Cardiac septum (tissue), 1 donor: ENCODE results near the gene NRP2. TPM values are rescaled to one million over a fixed set of nuclear protein-coding genes. Genes with fewer than 3 reads are reported as not detected.

Experiments used
- DNase-seq: peaks from one replicate; pipeline ENCODE4 v3.0.0-alpha.2; 2020; ENCODE audit warnings: low spot score
- intact Hi-C: fragments of 100-400 bp; cut with DNase I; formaldehyde crosslinking; loops from one replicate; pipeline ENCODE4 v1.14.0; 2022
- total RNA-seq: library from RNA; stranded (reverse); fragmentation: NEBNext Ultra II Directional; extraction: Animal tissue kit (Norgen Biotek cat#: 25700); gene quantifications from one replicate; pipeline ENCODE4 v1.2.1, GENCODE V29; 2021
- donor health status: DM: no; HTN: no; CAD: no.

The NRP2 gene
- total RNA-seq, 1 donor from 2014 or later, result 11.7 TPM

DNA sequence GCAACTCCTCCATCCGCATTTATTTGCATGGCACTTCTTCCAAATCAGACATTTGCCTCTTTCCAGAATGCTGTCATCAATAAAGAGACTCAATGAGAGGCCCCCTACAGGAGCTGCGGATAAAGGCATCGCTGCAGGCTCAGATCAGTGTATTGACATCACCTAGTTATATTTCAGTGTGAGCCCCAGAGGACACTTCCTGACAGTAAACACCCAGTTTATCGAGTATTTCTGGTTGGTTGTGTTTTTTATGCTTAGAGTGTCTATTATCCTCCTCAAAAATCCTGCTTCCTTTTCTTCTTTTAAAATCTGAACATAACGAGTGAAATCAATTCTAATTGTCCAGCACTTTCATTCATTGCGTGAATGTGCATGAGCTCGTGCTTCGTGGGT lies 38.8 kb downstream of the NRP2 start:
- DNase-seq, result no peak
- intact Hi-C loops, result no loop called here

DNA sequence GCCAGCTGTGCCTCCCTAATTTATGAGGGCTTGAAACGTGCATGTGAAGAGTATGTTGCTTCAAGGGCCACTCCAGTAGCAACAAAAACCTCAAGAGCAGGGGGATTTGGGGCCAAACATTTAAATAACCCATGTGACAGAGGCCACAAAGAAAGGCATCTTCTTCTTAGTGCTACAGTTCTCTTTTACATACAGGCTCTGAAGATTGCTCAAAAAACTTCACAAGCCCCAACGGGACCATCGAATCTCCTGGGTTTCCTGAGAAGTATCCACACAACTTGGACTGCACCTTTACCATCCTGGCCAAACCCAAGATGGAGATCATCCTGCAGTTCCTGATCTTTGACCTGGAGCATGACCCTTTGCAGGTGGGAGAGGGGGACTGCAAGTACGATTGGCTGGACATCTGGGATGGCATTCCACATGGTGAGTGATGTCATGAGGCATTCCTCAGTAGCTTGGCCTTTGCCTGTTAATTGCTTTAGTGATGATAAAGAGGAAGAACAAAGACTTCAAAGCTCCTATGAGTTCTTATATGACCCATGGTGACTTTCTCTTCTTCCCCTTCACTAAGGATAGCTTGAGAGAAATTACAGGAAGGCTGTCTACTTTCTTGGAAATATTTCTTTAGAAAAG lies 40.1 kb downstream of the NRP2 start:
- intact Hi-C loops, result no loop called here

DNA sequence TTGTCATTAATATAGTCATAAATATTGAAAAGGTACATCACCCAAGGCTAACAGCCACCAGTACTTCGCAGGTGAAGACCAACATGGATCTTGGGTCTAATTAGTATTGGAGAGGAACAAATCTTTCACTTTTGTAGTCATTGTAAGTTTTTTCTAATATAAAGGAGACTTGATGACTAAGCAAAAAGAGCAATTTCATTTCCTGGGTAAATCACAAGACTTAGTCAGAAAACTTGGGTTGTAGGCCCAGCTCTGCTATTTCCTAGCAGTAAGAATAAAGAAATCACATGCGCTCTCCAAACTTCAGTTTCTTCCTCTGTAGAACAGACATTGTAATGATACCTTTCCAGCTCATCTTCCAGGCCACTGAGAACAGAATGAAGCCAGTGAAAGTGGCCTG lies 40.9 kb downstream of the NRP2 start:
- DNase-seq, result no peak
- intact Hi-C loops, result no loop called here

More for the DNA sequence above, 40.1 kb downstream of the NRP2 start:
- DNase-seq, result no peak

DNA sequence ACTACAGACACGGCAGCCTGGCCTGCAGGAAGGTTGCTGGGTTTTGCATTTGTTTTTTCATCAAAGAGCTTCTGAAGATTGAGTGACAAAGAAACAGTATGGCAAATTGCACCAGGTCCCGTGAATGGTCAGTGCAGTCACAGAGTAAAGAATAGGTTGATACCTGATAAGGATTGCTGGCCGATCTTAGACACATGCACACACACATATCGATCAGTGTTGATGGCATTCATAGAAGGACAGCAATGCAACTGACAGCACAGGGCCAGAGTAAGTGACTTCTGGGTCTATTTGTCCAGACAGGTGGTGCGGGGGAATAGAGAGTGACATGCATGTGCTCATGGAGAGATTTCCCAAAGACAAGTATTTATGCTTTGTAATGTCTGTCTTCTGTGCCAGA lies 42.8 kb downstream of the NRP2 start:
- intact Hi-C loops, result no loop called here
- no peak for DNase-seq

DNA sequence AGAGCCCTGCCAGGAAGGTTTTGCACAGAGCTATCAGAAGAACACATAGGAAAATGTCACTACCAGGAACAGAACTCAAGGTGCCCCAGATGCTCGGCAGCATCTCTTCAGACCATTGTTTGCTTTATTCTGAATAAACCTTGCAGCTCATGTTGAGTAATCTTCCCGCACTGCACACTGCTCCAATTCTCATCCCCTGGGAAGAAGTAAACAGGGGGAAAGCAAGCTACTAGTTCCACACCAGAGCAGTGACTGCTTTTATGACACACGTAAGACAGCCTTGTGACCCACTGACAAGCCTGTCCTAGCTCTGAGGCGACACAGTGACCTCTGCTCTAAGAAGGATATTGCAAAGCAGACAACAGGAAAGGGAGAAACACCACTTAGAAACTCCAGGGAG lies 44.2 kb downstream of the NRP2 start:
- intact Hi-C loops, result no loop called here
- DNase-seq, result no peak

DNA sequence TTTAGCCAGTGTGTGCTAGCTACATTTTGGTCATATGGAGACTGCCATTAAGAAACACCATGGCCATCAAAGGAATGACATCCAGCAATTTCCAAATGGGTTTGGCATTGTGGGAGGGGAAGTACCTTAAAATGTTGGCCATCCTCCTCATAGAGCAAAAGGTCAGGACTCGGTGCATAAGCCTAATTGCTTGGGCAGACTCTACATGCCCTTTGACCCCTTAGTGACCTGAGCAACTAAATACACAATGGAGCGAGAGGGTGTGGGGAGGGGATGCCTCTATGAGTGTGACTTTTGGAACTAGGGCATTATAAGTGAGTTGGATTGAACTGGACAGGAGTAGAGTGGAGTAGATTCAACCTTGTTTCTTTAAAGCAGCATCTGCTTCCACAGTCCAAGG lies 44.9 kb downstream of the NRP2 start:
- DNase-seq, result no peak

DNA sequence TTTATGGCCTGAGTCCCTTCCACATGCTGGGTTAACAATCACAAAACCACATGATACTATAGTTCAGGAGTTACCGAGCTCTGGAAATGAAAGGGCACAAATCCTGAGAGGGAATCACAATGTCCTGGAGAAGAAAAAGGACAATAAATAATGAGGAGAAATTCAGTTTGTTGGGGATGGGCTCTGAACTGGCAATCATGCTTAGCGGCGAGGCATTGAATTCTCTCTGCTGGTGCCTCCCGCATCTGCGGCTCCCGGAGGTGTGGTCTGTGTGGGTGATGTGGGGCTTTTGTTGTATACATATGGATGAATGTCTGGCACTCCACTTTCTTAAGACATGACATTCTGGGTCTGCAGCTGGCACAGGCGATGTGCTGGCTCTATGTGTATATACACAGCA lies 46.1 kb downstream of the NRP2 start:
- intact Hi-C loops, result no loop called here
- DNase-seq, result no peak

More for the DNA sequence above, 44.9 kb downstream of the NRP2 start:
- intact Hi-C loops, result no loop called here

DNA sequence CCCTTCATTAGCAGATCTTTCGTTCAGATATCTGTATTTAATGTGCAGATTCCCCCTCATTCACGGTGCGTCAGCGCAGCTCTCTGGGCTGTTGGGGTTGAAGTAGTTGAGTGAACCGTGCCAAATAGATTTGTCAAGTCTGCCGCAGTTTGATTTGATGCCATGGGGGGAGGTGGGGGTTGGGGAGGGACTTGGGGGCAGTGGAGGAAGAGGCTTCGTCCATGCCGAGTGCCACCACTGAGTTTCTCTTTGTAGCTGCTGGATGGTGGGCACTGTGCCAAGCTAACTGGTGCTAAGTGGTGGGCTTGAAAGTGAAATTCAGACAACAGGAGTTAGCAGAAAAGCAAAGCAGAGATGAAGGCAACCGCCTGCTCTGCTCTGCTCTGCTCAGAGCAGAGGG lies 47.9 kb downstream of the NRP2 start:
- no peak for DNase-seq
- intact Hi-C loops, result no loop called here

DNA sequence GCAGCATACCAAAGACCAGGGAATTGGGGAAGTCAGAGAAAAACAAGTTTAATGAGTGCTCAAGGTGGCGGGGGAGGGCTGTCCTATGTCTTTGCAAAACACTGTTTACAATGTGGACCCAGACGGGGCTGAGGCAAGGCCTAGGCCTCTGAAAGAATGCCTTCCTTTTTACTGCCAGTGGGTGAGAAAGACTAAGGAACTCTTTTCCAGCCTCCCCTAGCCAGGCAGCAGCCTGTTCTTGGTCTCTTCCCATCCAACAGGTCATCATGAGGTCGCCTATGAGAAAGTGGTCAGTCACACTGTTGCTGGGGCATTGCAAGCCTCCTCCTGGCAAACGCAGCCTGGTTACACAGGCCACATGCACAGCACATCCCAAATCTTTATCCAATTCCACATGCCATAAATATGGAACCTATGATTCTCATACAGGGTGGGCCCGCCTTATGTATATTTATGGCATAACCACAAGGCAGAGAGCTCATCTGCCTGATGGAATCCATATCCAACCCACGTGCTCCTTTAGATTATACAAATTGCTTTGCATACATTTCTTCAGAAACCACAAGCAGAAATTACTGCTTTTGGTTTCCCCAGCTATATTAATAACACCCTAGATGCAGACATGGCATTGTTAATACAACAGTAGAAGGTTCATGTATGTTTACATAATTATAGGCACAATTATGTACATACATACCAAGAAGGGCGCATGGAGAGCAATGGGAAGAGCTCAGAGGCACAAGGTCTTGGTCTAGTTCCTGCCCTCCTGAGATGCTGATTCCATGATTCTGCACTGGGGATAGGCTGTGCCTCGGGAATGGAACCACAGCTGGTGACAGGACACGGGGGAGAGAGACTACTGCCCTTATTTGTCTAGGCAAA lies 48.6 kb downstream of the NRP2 start:
- DNase-seq, result no peak
- intact Hi-C loops, result no loop called here

DNA sequence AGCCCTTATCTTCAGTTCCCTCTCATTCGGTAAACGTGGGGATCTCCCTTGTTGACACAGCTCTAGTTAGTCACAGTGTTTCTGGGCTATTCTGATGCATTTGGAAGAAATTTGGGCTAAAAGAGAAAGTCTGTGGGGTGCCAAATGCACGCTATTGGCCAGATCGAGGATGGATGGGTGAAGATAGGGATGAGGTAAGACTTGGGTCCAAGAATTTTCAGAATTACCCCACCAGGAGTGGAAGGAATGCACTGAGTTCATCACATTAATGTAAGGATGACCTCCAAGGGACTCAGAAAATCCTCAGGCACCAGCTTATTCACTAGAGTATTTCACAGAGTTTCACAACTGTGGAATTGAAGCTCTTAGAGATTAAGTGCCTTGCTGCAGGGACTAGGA lies 49.3 kb downstream of the NRP2 start:
- intact Hi-C loops, result no loop called here
- DNase-seq, result no peak

DNA sequence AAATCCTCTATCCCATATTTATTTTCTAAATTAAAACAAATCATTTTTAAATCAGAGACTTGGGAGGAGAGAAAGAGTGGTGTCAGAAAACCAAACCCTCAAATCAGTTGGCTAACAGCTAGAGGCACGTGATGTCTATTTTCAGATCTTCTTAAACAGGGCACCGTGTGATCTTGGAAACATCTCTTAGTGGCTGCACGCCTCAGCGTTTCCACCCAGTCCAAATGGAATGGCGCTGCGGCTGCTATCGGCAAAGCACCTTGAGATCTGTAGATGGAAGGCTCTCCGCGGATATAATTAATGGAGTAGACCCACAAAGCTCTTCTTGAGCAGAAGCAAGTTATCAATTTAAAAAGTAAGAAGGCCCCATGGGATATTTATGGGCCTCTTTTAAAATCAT lies 50.0 kb downstream of the NRP2 start:
- intact Hi-C loops, result no loop called here
- DNase-seq, result no peak

DNA sequence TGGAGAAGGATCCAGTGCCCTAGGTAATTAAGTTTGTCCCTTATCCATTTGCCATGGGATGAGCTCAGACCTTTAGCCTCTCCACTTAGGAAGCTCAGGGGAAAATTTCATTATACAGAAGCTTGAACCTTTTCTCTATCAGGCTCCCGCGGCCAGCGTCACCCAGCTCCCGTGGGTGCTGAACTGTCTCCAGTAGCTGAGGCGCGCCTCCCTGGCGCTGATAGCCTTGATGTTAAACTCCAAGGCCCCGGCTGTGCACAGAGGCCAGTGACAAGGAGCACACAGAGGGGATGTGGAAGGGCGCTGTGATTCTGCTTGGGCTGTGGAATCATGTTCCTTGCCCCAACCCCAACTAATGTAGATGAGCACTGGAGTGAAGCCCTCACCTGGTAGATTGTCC lies 50.8 kb downstream of the NRP2 start:
- intact Hi-C loops, result no loop called here

DNA sequence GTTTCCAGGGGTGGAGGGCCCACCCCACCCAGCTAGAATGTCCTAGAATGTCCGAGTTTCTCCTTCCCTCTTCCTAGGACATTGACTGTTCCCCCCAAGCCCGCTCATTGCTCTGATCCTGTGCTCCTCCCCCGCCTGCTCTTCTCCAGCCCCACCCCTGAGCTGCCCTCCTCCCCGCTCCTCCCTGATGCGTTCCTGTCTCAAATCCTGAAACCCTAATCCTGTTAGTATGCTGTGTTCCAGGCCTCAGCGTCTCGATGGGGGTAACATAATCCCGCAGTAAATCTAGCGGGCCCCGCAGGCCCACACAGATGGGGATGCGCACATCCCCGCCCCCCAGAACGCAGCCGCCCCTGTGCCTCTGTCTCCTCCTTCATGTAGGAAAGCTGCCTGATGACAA lies 51.3 kb downstream of the NRP2 start:
- intact Hi-C loops, result no loop called here
- DNase-seq, result no peak

More for the DNA sequence above, 50.8 kb downstream of the NRP2 start:
- DNase-seq, result no peak

DNA sequence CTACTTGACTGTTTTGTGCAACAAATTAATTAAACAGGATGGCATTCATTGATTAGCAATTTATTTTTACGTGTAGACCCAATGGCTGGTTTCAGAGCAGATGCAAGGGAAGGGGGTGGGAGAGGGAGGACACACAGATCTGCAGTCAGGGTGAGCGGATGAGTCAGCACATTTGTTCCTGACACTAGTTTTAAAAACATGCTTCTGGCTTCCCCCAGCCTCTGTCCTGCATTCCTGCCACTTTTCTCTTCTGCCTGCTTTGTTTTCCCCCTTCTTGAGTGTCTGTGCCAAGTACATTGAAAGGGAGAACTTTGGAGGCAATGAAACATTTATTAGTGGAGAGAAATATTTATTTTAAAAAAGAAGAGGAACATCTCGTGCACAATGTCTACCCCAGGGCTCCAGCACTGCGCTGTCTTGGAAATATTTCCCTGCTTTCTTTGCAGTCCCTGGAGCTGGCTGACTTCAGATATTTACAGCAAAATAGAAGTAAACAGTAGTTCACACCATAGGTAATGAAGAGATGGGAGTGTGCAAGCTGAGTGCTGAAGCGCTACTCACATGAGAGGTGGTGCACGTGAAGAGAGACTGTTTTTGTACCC lies 52.2 kb downstream of the NRP2 start:
- intact Hi-C loops, result no loop called here
- DNase-seq, result no peak

DNA sequence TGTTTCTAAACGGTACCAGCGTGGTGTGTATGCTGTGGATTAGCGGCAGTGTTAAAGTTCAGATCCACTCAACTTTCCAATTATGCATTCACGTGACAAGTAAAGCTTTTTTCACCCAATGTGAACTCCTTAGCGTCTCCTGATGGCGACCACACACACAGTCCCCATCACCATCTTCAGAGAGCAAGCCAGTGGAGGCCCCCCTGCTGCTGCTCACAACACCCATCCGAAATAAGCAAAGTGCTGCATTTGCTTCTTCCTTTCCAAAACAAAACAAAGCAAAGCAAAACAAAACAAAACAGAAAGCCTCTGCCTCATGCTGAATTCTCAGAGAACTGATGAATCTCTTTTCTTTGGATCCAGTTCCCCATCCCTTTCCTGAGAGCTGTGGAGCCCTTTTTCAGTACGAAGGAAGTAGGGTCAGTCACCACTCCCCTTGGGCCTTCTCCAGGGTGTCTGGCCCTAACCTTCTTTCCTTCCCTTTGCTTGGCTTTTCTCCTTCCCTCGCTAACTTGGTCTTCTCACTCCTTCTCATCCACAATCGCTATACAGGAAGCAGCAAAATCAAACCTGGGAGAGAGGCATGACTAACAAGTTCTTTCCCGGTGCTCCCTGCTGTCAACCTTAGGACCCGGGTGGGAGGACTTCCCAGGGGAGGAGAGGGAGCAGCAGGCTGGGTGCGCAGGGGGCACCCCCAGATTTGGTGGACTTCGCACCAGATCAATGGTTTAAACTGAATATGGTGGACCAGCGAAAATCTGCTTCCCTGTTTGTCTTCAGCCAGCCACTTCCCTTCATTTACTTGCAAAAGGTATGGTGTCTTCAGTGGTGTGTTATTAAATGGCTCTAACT lies 56.0 kb downstream of the NRP2 start:
- intact Hi-C loops, result no loop called here
- DNase-seq, result no peak

DNA sequence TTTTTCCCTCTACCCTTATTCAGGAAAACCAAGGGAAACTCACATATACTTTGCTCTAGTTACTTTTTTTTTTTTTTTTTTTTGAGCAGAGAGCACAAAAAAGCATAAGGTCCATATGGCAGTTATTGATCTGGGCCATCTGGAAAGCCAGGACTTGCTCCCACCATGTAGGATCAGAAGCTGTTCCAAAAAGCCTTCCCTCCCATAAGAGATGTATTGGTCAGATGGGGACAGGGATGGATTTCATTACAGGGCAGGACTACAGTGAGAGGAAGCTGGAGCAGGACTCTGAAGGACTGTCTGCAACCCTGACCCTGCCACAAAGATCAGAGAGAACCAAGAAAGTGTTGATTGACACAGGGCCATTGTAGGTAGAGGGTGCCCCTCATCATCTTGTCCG lies 57.3 kb downstream of the NRP2 start:
- DNase-seq, result no peak
- intact Hi-C loops, result no loop called here

DNA sequence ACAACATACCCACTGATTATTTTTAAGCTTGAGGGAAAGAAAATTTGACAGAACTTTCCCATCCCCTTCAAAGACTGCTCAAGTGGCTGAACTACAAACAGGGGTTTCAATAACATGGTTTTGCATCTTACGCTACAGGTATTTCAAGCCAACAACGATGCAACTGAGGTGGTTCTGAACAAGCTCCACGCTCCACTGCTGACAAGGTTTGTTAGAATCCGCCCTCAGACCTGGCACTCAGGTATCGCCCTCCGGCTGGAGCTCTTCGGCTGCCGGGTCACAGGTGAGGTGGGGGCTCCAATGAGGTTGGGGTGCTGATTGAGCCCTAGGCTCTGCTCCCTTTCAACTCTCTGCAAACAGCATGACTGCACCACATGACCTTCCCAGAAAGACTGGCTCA lies 58.1 kb downstream of the NRP2 start:
- intact Hi-C loops, result no loop called here

DNA sequence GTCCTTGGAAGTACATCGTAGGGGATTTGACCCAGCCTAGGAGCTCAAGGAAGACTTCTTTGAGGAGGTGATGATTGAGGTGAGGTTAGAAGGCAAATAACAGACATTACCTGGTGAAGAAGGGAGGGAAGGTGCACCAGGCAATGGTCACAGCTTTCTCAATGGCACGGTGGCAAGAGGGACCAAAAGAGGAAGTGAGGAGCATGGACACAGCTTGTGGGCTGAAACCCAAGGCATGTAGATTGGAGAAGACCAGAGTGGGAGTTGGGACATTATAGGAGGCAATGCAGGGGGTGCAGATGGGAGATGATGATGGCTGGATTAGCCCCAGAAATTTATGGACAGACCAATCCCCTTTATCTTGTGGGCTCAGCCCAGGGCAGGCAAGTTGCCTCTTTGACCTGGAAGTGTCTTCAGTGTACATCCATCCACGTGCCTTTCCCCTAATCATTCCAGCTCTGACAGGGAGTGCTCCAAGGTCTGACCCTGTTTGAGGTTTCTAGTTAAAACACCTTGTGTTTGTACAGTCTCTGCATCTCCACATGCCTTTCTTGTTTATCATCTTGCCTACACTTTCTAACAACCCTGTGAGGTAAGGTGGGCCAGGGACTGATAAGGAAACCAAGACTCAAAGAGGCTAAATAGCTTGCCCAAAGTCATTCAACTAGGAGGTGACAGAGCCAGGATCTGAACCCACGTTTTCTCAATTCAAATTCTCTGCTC lies 59.1 kb downstream of the NRP2 start:
- DNase-seq, result no peak
- intact Hi-C loops, result no loop called here

More for the DNA sequence above, 58.1 kb downstream of the NRP2 start:
- DNase-seq, result no peak

DNA sequence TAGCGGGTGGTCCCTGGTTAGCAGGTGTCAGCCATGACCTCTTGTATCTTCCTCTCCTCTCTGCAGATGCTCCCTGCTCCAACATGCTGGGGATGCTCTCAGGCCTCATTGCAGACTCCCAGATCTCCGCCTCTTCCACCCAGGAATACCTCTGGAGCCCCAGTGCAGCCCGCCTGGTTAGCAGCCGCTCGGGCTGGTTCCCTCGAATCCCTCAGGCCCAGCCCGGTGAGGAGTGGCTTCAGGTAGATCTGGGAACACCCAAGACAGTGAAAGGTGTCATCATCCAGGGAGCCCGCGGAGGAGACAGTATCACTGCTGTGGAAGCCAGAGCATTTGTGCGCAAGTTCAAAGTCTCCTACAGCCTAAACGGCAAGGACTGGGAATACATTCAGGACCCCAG lies 60.8 kb downstream of the NRP2 start:
- intact Hi-C loops, result no loop called here

More for the DNA sequence above, 60.8 kb downstream of the NRP2 start:
- DNase-seq, result no peak
